HG03575 (cell line): ENCODE results near the gene TENM4.
"Not testable (repeated sequence)": the region's sequence is repeated elsewhere in the genome, so short reads cannot be mapped to it uniquely, and the experiment has no call there.

ENCODE experiments used
- ATAC-seq: cut with Tn5 transposase; IDR thresholded peaks from one replicate; pipeline ENCODE4 v1.9.1; 2021; ENCODE audit not compliant: unreplicated experiment, insufficient number of reproducible peaks, low FRiP score; ENCODE audit errors: extremely low read depth

TENM4 gene

DNA sequence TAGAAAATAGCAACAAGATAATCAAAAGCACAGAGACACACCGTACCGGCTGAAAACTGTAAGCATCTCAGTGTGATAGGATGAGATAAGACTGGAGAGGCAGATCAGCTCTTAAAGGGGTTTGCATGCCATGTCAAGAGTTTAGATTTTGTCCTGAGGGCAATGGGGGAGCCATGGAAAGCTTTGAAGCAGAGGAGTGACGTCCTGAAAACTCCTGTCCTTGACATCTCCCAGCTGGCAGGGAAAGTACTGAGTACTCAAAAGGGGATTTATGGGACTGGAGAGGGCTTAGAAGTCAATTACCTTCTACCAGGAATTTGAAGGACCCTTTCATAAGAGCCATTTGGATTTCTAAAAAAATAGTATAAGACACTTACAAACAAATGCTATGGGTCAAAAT lies 445.7 kb downstream of the TENM4 start:
- ATAC-seq = no peak

DNA sequence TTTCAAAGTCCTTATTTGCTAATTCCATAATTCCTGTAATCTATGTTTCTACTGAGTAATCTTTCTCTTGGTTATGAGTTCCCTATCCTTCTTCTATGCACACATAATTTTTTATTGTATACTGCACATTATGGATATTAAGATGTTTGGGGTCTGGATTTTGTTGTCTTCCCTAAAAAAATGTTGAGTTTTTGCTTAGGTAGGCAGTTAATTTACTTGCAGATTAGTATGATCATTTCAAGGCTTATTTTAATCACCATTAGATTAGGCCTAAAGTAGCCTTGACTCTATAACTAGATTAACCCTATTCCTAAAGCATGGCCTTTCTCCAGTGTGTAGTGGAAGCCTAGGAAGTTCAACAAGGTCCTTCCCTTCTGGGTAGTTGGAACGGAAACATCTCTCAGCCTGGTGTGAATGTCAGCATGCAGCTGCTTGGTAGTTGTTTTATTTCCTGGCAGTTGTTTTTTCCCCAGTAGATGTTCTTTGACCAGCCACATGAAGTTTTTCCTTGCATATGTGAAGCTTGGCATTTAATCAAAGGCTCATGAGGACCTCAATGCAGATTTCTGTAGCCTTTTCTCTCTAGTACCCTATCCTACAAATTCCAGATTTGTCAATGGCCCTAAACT lies 446.9 kb downstream of the TENM4 start:
- no peak for ATAC-seq

DNA sequence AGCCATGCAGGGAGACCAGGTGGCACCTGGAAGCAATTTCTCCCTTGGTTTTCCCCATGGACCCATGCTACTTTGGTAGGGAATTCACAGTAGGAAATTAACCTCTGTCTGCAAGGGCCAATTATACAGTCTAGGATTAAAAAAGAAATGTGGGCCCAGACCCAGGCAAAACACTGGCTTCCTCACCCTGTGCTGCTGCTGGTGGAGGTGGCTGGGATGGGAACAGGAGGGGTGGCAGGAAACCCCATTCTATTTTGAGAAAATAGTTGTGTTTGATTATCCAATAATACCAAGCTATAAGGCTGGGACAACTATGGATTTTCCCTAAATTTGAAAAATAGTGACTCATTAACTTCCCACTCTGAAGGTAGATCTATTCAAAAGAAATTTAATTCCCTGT lies 449.1 kb downstream of the TENM4 start:
- ATAC-seq = no peak

DNA sequence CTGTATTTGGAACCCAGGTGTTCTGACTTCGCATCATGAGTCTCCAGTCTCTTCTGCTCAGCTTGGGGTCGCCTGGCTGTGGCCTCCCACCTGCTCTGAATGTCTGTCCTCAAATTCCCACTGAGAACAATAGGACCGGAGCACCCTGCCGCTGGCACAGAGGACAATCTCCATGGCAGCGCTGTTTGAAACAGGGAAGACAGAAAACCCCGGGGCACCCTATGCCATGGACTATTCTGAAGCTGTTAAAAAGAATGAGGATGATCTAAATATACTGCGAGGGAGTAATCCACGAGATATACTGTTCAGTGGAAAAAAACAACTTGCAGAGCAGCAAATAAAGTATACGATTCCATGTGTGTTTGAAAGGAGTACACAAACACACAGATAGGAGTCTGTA lies 450.6 kb downstream of the TENM4 start:
- ATAC-seq = no peak

DNA sequence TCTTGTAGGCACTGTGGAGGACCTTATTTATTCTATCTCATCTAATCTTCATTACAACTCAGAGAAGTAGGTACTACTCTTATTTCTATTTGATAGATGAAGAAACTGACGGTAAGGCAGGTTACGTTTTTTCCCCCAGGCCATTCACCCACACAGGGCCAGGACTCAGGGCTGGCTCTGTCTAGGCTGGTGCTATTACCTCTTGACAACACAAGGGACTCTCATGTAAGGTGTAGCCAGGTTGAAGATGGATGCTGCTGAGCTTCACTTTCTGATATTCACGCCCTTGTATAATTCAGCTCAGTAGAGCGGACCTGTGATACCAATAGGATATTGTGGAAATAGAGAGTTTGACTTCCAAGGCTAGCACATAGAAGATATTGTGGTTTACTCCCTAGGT lies 453.1 kb downstream of the TENM4 start:
- ATAC-seq = no peak

DNA sequence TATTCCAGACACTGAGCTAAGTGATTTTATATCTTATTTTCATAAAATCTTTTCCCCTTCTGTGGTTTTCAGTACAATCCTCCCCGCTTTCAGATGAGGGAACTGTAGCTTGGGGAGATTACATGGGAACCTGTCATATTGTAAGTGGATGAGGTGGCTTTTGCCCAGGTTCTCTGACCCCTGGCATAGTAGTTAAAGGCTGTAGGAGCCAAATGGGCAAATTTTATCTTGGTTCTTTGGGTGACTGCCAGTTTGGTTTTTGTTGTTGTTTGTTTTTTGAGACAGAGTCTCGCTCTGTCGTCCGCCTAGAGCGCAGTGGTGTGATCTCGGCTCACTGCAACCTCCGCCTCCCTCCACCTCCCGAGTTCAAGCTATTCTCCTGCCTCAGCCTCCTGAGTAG lies 454.5 kb downstream of the TENM4 start:
- no peak for ATAC-seq

DNA sequence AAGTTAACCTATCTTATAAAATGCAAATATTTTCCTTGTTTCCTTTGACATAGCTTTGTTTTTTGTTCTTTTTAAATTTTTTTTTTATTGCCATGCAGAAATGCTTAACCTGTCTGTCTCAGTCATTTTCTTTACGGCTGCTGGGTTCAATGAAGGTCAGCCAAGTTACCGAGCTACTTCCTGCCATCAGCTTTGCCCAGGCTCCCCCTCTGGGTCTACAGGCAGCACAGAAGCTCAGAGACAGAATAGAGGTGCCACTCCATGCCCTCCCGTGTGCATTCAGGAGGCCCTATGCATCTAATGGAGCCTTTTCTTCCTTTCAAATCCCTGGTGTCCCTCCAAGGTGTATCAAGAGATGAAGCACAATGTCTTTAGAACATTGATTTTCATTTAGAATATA lies 455.2 kb downstream of the TENM4 start:
- ATAC-seq = no peak

DNA sequence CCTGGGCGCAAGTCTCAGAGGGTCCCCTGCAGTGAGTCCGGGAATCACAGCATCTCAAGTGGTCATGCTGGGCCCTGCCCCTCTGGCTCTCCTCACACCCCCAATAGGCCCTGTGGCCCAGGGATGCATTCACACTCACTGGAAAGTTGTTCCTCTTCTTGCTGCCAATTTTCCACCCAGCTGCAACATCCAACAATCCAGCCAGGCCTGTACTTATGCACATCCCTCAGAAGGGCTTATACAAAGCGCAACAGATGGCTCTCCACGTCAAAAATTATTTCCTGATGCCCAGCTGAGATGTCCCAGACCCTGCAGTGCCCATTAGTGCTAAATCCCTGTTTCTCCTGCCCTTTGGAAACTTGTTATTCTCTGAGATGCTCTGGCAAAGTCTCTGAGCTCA lies 458.4 kb downstream of the TENM4 start:
- ATAC-seq = no peak

DNA sequence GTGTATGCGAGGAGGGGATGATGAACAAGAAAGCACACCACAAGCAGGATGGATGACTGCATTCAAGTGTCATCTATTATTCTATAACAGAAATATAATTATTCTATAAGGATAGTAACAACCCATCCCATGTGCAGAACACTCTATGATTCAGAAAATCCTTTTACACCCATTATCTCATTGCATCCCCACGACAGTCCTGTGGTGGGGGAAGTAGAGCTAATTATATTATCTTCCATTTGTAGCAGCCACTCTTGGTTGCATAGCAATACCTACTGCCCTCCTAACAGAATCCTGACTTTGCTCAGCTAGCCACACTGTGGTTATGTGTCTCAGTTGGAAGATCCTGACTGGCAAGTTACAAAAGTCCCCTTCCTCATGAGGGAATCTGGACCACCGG lies 459.7 kb downstream of the TENM4 start:
- ATAC-seq = no peak

DNA sequence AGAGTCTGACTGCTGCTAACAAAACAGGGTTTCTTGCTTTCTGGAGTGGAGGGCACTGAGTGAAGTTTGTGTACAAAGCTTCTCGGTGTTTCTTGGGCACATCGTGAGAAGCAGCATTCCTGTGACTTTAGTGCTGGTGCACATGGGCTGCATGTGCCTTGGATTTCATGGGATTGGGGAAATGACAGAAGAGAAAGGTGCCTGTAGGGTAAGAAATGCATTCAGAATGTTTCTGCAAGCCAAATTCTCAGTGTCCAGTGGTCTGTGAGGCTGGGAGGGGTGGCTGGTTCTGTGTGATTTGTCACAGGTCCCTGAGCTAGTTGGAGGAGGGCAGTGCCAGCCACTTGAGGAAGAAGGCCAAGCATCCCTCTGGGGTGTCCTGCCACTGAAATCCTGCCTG lies 462.0 kb downstream of the TENM4 start:
- ATAC-seq = no peak

DNA sequence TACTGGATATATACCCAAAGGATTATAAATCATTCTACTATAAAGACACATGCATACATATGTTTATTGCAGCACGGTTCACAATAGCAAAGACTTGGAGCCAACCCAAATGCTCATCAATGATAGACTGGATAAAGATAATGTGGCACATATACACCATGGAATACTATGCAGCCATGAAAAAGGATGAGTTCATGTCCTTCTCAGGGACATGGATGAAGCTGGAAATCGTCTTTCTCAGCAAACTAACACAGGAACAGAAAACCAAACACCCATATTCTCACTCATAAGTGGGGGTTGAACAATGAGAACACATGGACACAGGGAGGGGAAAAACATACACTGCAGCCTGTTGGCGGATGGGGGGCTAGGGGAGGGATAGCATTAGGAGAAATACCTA lies 463.0 kb downstream of the TENM4 start:
- not testable (repeated sequence) for ATAC-seq

DNA sequence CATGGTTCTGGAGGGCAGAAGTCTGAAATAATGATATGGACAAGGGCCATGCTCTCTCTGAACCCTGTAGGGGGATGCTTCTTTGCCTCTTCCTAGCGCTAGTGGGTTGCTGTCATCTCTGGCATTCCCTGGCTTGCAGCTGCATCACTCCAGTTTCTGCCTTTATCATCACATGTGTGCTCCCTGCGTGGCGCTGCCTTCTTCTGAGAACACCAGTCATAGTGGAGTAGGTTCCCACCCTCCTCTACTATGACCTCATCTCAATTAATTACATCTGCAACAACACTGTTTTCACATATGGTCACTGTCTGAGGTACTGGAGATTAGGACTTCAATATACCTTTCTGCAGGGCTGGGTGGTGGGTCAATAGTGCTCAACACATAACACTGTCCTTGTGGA lies 463.8 kb downstream of the TENM4 start:
- no peak for ATAC-seq

DNA sequence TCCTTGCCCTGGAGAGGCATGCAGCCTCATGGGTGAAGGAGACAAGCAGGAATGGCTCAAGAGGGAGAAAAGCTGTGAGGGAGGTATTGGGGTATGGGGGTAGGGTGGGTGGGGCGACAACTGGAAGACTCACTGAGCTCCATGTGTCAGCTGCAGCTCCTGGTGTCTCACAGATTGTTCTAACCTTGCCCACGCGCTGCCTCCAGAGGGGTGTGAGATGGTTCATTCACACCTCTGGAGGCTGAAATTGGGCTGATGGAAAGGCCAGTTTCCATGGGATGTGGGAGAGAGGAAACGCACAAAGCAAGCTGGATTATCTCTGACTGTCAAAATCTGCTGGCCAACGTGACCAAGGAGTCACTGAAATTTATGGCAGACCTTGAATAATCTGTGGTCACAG lies 465.7 kb downstream of the TENM4 start:
- ATAC-seq = no peak

DNA sequence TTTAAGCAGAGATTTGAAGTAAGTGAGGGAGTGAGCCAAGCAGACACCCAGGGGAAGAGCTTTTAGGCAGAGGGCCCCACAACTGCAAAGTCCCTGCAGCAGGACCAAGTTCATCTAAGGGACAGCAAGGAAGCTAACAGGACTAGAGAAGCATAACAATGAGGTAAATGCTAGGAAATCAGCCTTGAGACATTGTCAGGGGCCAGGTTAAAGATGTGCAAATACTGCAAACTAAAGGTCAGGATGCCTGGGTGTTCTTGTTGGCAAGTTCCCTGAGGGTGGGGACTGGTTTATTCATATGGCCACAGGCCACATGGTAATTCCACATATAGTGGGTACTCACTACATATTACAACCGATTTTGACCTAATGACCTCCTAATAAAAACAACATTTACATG lies 467.0 kb downstream of the TENM4 start:
- ATAC-seq = no peak

DNA sequence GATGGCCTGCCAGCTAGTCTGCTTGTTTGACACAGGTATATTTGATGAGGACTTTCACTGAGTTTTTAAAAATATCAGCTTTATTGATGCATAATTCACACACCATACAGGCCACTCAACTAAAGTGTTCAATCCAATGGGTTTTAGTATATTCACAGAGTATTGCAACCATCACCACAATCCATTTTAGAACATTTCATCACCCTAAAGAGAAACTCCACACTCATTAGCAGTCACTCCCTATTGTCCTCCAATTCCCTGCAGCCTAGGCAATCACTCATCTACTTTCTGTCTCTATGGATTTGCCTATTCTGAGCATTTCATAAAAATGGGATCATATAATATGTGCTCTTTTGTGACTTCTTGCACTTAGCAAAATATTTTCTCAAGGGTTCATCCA lies 468.2 kb downstream of the TENM4 start:
- no peak for ATAC-seq

DNA sequence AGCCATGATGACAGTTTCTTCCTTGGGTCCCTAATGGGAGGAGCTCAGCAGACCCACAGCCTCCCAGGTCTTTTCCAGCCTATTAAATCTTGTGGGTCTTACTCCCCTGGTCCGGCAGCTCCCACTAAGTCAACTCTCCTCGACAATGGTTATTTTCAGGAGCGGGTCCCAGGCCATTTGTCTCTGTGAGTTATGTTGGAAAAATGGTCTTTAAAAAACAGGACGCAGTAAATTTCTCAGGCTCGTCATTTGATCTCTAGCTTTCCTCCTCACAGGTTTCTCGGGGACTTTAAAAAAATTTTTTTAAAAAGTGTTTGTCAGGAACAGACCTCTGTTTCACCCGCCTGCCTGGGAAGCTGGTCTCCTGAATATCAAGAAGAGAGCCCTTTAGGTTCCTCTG lies 468.7 kb downstream of the TENM4 start:
- no peak for ATAC-seq

DNA sequence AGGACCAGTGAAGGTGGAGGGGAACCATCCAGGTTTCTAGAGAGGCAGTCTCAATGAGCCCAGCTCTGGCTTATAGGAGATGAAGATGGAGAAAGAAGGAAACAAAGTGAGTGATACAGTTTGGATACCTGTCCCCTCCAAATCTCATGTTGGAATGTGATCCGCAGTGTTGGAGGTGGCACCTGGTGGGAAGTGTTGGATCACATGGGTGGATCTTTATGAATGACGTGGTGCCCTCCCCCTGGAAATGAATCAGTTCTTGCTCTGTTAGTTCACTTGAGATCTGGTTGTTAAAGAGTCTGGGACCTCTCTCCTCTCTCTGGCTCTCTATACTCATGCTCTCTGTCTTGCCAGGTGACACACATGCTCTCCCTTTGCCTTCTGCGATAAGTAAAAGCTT lies 473.0 kb downstream of the TENM4 start:
- ATAC-seq = no peak

DNA sequence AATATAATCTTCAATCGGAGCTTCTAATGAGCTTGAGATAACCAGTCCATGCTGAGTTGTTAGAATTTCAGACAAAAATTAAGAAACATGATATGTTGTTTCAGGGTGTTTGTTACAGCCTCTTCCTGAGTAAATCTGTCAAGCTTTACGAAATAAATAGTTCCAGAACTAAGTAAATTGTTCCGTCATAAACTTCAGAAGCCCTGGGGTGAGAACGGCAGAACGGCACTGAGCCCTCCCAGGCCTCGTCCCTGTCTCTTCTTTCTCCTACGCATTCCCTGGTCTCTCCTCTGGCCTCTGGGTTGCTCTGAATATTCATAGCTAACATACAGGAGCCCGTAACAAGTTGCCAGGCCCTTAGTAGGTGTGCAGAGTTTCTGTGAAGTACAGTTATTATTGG lies 475.4 kb downstream of the TENM4 start:
- ATAC-seq = no peak

DNA sequence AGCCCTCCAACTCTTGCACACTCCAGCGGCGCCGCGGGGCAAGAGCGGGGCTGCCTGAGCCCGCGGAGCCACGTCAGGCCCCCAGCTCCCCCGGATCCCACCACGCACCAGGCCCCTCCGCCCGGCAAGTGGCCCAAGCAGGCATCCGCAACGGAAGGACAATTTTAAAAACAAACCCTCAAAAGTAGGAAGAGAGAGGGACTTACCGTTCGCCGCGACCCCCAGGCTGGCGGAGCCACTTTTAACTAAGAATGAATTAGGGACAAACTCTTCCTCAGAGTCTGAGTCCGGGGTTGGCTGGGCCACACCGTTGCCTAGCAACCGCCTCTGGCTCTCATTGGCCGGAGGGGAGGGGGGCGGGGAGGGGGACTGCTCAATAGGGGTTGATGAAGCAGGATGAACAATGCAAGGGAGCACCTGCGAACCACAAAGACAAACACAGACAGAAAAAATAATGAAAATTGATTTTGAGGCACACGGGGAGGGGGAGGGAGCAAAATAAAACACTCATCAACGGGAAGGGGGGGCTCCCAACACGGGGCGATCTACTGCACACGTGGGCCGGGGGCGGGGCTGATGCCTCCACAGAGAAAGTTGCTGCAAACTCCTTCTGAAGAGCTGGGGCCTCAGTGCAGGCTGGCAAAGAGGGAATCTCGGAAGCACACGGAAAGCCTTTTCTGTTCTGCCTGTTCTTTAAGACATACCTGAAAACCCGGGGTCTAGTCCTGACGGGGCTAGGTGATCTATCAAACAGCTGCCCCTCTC lies 478.7 kb downstream of the TENM4 start:
- no peak for ATAC-seq

DNA sequence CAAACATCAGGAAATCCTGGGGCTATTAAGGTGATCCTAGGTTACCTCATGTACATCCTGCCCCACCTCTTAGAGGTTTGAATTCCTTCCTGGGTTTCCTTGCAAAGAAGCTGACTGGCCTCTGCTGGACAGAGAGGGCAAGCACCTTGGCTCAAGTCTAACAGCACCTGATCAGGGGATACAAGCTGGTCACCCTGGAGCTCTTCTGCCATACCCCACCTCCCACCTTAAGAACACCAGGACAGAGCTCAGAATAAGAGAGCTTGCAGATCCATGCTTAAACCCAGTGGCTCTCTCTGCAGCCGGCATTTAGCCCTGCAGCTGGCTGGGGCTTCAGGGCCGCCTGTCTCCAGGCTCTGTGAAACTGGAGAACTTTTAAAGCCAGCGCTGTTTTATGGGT lies 479.6 kb downstream of the TENM4 start:
- ATAC-seq = no peak

DNA sequence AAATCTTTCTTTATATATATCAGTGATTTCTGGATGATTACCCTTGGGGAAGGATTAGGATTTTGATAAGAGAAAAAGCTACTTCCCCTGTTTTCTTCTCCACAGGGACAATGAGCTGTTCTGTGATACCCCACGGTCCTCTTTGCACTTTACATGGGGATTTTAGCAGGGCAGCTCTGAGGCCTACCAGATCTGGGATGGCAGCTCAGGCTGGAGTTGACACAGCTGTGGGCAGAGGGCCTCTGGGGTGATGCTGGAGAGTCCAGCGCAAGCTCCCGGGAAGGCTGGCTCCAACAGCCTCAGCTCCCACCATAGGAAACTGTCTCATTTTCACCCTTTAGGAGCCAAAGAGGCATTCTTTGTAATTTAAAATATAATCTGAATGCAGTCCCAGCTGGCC lies 482.4 kb downstream of the TENM4 start:
- ATAC-seq = no peak
